ENCODE data around the gene CENPV.
"Not testable (repeated sequence)": the region's sequence is repeated elsewhere in the genome, so short reads cannot be mapped to it uniquely, and the experiment has no call there.

Gene CENPV

DNA sequence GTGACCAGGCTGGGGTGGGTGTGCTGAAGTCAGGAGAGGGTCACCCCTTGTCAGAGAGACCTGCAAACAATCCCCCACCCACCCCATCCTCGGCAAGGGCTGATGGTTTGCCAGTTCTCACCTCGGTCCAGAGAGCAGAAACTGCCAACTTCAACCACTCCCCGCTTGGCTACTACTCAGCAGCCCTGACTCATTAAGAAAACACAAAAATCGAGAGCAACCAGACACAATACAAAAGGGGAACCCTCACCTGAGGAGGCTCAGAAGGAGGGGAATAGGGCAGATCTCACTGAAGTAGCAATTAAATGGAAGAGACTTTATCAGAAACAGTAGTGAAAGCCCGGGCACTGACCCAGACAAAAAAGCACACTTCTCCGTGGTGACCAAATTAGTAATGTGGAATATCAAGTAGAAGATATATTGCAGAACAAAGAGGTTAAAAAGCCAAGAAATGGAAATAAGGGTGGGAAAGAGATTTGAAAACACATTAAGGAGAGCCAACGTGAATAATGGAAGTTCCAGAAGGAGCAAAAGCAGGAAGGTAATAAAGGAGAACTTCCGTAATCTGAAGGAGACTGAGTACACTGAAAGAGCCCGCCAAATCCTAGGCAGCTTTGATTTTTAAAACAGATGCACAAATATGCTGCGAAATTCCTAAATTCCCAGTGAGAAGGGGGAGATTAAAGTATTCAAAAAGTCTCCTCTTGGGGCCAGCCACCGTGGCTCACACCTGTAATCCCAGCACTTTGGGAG, 23.6 kb downstream of the CENPV start:
- Histone ChIP-seq H3K9ac (ENCODE audit: low read depth, low read length) (no peak overlapping the region), H3K36me3 (ENCODE audit: control insufficient read depth, insufficient read depth, low read length) (peaks cover 8% of the 10 kb centered on the region), H3K4me3 (ENCODE audit: low read depth, low read length) (no peak overlapping the region), H3K4me1 (ENCODE audit: control insufficient read depth, insufficient read depth, low read length) (no peaks in the 10 kb centered on the region), H3K9me3 (ENCODE audit: control insufficient read depth, insufficient read depth, low read length) (no peaks in the 10 kb centered on the region), H3K27me3 (ENCODE audit: control insufficient read depth, insufficient read depth, low read length) (no peaks in the 10 kb centered on the region)

DNA sequence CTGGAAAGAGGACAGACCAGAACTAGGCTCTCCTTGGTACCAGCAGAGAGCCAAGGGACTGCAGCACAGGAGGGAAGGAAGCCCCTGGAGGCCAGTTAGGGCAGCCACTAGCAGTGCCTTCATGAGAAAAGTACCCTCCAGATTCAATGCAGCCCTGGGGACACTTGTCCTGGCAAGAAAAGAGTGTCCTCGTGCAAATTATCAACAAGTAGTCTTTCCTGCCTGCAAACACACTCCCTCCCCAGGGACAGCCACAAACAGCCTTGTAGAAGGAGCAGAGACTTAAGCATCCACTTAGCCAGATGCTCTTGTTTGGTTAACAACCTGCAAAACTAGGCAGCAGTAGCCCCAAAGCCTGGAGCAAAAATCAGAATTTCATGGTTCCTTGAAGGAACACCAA, 24.3 kb downstream of the CENPV start:
- Histone ChIP-seq H3K36me3 (ENCODE audit: control insufficient read depth, insufficient read depth, low read length) (peaks cover 8% of the 10 kb centered on the region), H3K9me3 (ENCODE audit: control insufficient read depth, insufficient read depth, low read length) (no peaks in the 10 kb centered on the region), H3K4me3 (ENCODE audit: low read depth, low read length) (no peak overlapping the region), H3K27me3 (ENCODE audit: control insufficient read depth, insufficient read depth, low read length) (no peaks in the 10 kb centered on the region), H3K4me1 (ENCODE audit: control insufficient read depth, insufficient read depth, low read length) (no peaks in the 10 kb centered on the region), H3K9ac (ENCODE audit: low read depth, low read length) (no peak overlapping the region)

DNA sequence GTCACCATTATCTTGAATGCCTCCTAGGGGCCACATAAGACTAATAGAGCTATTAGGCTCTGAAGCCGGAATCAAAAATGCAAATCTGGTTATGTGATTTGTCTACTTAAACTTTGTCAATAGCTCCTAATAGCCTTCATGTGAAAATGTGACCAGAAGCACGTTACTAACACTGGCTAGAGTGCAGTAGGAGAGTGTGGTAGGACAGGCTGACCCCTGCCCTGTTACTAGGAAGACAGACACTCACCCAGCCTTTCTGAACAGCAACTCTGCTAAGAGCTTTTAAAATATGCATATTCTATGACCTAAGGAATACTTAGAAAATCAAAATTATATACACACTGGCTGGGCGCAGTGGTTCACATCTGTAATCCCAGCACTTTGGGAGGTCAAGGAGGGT, 26.3 kb downstream of the CENPV start:
- Histone ChIP-seq H3K4me3 (ENCODE audit: low read depth, low read length) (no peak overlapping the region), H3K27me3 (ENCODE audit: control insufficient read depth, insufficient read depth, low read length) (no peaks in the 10 kb centered on the region), H3K4me1 (ENCODE audit: control insufficient read depth, insufficient read depth, low read length) (no peaks in the 10 kb centered on the region), H3K9ac (ENCODE audit: low read depth, low read length) (no peak overlapping the region), H3K36me3 (ENCODE audit: control insufficient read depth, insufficient read depth, low read length) (peaks cover 8% of the 10 kb centered on the region), H3K9me3 (ENCODE audit: control insufficient read depth, insufficient read depth, low read length) (no peaks in the 10 kb centered on the region)

GRCh38 chr17:16325964-16326363, 27.3 kb downstream of the CENPV start:
- Histone ChIP-seq H3K27me3 (ENCODE audit: control insufficient read depth, insufficient read depth, low read length) (no peaks in the 10 kb centered on the region), H3K36me3 (ENCODE audit: control insufficient read depth, insufficient read depth, low read length) (peaks cover 8% of the 10 kb centered on the region), H3K9ac (ENCODE audit: low read depth, low read length) (no peak overlapping the region)

GRCh38 chr17:16322636-16323035, 30.6 kb downstream of the CENPV start:
- Histone ChIP-seq H3K9ac (ENCODE audit: low read depth, low read length) (no peak overlapping the region), H3K36me3 (ENCODE audit: control insufficient read depth, insufficient read depth, low read length) (peaks cover 8% of the 10 kb centered on the region), H3K27me3 (ENCODE audit: control insufficient read depth, insufficient read depth, low read length) (no peaks in the 10 kb centered on the region), H3K4me3 (ENCODE audit: low read depth, low read length) (no peak overlapping the region), H3K4me1 (ENCODE audit: control insufficient read depth, insufficient read depth, low read length) (no peaks in the 10 kb centered on the region), H3K9me3 (ENCODE audit: control insufficient read depth, insufficient read depth, low read length) (no peaks in the 10 kb centered on the region)

More at GRCh38 chr17:16325964-16326363, 27.3 kb downstream of the CENPV start:
- no peak overlapping the region for H3K4me3 ChIP-seq (ENCODE audit: low read depth, low read length)
- H3K4me1 ChIP-seq (ENCODE audit: control insufficient read depth, insufficient read depth, low read length) = no peaks in the 10 kb centered on the region
- no peaks in the 10 kb centered on the region for H3K9me3 ChIP-seq (ENCODE audit: control insufficient read depth, insufficient read depth, low read length)

DNA sequence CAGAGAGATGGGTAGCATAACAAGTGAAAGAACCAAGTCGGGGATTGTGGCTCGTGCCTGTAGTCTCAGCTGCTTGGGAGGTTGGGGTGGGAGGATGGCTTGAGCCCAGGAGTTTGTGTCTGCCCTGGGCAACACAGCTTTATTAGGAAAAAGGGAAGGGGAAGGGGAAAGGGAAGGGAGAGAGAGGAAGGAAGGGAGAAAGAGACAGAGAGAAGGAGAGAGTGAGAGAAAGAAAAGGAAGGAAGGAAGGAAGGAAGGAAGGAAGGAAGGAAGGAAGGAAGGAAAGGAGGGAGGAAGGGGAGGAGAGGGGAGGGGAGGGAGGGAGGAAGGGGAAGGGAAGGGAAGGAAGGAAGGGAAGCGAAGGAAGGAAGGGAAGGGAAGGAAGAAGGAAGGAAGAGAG, 33.3 kb downstream of the CENPV start:
- Histone ChIP-seq H3K36me3 (ENCODE audit: control insufficient read depth, insufficient read depth, low read length) (no peaks in the 10 kb centered on the region), H3K9me3 (ENCODE audit: control insufficient read depth, insufficient read depth, low read length) (no peaks in the 10 kb centered on the region), H3K4me3 (ENCODE audit: low read depth, low read length) (no peak overlapping the region), H3K9ac (ENCODE audit: low read depth, low read length) (no peak overlapping the region), H3K27me3 (ENCODE audit: control insufficient read depth, insufficient read depth, low read length) (no peaks in the 10 kb centered on the region), H3K4me1 (ENCODE audit: control insufficient read depth, insufficient read depth, low read length) (no peaks in the 10 kb centered on the region)

DNA sequence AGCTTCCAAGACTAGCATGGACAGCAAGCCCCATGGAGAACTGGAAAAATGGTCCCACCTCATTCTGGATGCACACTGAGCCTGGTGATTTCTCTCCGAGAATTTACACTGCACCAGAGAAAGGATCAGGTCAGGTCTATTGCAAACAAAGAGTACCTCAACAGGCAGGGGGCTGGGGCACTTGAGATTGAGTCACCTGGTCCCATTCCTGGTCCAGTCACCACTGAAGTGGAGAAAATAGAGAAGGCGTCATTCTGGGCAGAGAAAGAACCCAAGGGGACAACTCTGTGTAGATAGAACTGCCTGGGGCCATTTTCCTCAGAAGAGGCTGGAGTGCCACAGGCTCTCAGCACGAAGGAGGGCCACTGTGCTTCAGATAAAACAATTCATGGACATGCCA, 38.4 kb downstream of the CENPV start:
- Histone ChIP-seq H3K4me1 (ENCODE audit: control insufficient read depth, insufficient read depth, low read length) (no peaks in the 10 kb centered on the region), H3K36me3 (ENCODE audit: control insufficient read depth, insufficient read depth, low read length) (no peaks in the 10 kb centered on the region), H3K27me3 (ENCODE audit: control insufficient read depth, insufficient read depth, low read length) (no peaks in the 10 kb centered on the region), H3K9ac (ENCODE audit: low read depth, low read length) (no peak overlapping the region), H3K9me3 (ENCODE audit: control insufficient read depth, insufficient read depth, low read length) (no peaks in the 10 kb centered on the region), H3K4me3 (ENCODE audit: low read depth, low read length) (no peak overlapping the region)

- Histone ChIP-seq H3K27me3 (ENCODE audit: control insufficient read depth, insufficient read depth, low read length) (no peaks in the 10 kb centered on the region), H3K36me3 (ENCODE audit: control insufficient read depth, insufficient read depth, low read length) (no peaks in the 10 kb centered on the region), H3K4me1 (ENCODE audit: control insufficient read depth, insufficient read depth, low read length) (no peaks in the 10 kb centered on the region), H3K4me3 (ENCODE audit: low read depth, low read length) (no peak overlapping the region), H3K9ac (ENCODE audit: low read depth, low read length) (no peak overlapping the region), H3K9me3 (ENCODE audit: control insufficient read depth, insufficient read depth, low read length) (no peaks in the 10 kb centered on the region)
Measured at GRCh38 chr17:16314189-16314588, 39.1 kb downstream of the CENPV start.

- Histone ChIP-seq H3K4me1 (ENCODE audit: control insufficient read depth, insufficient read depth, low read length) (no peaks in the 10 kb centered on the region), H3K4me3 (ENCODE audit: low read depth, low read length) (no peak overlapping the region), H3K36me3 (ENCODE audit: control insufficient read depth, insufficient read depth, low read length) (no peaks in the 10 kb centered on the region), H3K9me3 (ENCODE audit: control insufficient read depth, insufficient read depth, low read length) (no peaks in the 10 kb centered on the region), H3K9ac (ENCODE audit: low read depth, low read length) (no peak overlapping the region), H3K27me3 (ENCODE audit: control insufficient read depth, insufficient read depth, low read length) (no peaks in the 10 kb centered on the region)
Measured at GRCh38 chr17:16313139-16314090, 39.9 kb downstream of the CENPV start.

GRCh38 chr17:16312061-16312460, 41.2 kb downstream of the CENPV start:
- H3K9me3 ChIP-seq (ENCODE audit: control insufficient read depth, insufficient read depth, low read length); H3K9ac ChIP-seq (ENCODE audit: low read depth, low read length); H3K4me3 ChIP-seq (ENCODE audit: low read depth, low read length); H3K36me3 ChIP-seq (ENCODE audit: control insufficient read depth, insufficient read depth, low read length); H3K4me1 ChIP-seq (ENCODE audit: control insufficient read depth, insufficient read depth, low read length); H3K27me3 ChIP-seq (ENCODE audit: control insufficient read depth, insufficient read depth, low read length): not testable (repeated sequence)

DNA sequence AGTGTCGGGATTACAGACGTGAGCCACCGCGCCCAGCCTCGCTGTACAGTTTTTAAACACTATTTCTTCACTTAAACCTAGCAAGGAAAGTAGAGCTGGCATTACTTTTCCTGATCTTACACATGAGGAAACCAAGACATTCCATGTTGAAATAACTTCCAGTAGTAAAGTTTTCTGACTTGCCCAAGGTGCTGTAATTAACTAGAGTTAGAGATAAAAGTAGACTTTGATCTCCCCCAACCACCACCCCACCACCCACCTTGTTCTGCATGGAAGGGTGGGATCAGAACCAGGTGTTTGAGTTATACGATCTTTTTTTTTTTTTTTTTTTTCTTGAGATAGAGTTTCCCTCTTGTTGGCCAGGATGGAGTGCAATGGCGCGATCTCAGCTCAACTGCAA, 47.1 kb downstream of the CENPV start:
- Histone ChIP-seq H3K27me3 (ENCODE audit: control insufficient read depth, insufficient read depth, low read length) (no peaks in the 10 kb centered on the region), H3K4me3 (ENCODE audit: low read depth, low read length) (no peak overlapping the region), H3K36me3 (ENCODE audit: control insufficient read depth, insufficient read depth, low read length) (no peaks in the 10 kb centered on the region), H3K9me3 (ENCODE audit: control insufficient read depth, insufficient read depth, low read length) (no peaks in the 10 kb centered on the region), H3K9ac (ENCODE audit: low read depth, low read length) (no peak overlapping the region), H3K4me1 (ENCODE audit: control insufficient read depth, insufficient read depth, low read length) (no peaks in the 10 kb centered on the region)

DNA sequence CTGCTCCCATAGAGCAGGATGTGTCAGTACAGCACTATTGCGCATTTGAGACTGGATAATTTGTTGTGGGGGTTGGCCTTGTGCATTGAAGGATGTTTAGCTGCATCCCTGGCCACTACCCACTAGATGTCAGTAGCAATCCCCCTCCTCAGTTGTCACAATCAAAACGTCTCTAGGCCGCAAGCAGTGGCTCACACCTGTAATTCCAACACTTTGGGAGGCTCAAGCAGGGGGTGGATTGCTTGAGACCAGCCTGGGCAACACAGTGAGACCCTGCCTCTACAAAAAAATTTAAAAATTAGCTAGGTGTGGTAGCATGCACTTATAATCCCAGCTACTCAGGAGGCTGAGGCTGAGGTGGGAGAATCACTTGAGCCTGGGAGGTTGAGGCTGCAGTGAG, 48.4 kb downstream of the CENPV start:
- H3K4me3 ChIP-seq (ENCODE audit: low read depth, low read length) = no peak overlapping the region
- H3K27me3 ChIP-seq (ENCODE audit: control insufficient read depth, insufficient read depth, low read length) = no peaks in the 10 kb centered on the region
- no peak overlapping the region for H3K9ac ChIP-seq (ENCODE audit: low read depth, low read length)
- H3K4me1 ChIP-seq (ENCODE audit: control insufficient read depth, insufficient read depth, low read length) = no peaks in the 10 kb centered on the region
- no peaks in the 10 kb centered on the region for H3K36me3 ChIP-seq (ENCODE audit: control insufficient read depth, insufficient read depth, low read length)
- H3K9me3 ChIP-seq (ENCODE audit: control insufficient read depth, insufficient read depth, low read length) = no peaks in the 10 kb centered on the region

Measured in iPS-15b (cell line).